ENCODE results near the gene MAP2K5.

The MAP2K5 gene

GRCh38 chr15:67813104-67813634 is 270.7 kb downstream of the MAP2K5 start:
- no peak for FAIRE-seq

- FAIRE-seq, result no peak
Measured at GRCh38 chr15:67815036-67815592, 272.6 kb downstream of the MAP2K5 start.

DNA sequence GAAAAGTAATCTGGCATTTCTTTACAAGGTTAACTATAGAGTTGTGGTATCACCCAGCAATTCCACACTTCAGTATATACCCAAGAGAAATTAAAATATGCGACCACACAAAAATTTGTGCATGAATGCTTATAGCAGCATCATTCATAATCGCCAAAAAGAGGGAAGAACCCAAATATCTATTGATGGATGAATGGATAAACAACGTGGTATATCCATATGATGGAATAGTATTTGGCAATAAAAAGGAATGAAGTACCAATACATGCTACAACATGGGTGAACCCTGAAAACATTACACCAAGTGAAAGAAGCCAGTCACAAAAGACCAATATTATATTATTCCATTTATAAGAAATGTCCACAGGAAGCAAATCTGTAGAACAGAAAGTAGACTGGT is 274.2 kb downstream of the MAP2K5 start:
- no peak for FAIRE-seq

GRCh38 chr15:67818464-67818863 is 276.0 kb downstream of the MAP2K5 start:
- FAIRE-seq, result no peak

- FAIRE-seq, result no peak
Measured at GRCh38 chr15:67819636-67820035, 277.1 kb downstream of the MAP2K5 start.

DNA sequence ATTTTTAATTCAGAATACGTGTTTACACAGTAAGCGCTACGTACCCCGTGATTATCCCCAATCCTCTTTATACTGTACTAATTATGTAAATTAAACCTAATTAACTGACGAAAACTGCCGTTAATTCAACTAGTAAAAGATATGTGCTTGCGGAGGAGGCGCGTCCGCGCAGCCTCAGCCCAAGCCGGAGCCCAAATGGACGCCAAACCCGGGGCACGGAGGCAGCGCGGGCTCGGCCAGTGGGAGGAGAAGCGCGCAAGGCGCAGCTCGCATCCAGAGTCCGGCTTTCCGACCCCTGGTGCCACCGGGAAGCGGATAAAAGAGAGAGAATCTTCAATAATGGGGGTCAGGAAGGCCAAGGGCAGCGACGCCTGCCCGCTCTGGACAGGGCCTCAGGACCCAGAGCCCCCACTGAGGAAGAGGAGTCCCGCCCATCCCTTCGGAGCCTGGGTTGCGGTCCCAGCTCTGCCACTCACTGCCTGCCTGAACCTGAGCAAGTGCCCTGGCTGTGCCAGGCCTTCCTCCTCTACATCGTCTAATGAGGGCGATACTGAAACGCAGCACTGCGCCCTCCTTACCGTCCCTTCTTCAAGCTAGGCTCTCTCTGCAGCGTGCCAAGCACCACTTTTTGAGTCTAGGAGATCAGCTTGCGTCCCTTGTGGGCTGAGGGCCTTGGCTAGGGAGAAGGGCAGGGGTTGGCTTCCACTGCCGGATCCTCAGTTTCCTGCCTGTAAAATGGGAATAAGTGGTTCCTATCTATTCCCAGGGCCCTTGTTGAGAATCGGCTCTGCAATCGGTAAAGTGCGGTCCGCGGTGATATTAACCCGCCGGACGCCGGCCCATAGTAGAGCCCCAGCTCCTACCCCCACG is 277.9 kb downstream of the MAP2K5 start:
- FAIRE-seq, result no peak

- no peak for FAIRE-seq
Measured at GRCh38 chr15:67820992-67821783, 278.7 kb downstream of the MAP2K5 start.

DNA sequence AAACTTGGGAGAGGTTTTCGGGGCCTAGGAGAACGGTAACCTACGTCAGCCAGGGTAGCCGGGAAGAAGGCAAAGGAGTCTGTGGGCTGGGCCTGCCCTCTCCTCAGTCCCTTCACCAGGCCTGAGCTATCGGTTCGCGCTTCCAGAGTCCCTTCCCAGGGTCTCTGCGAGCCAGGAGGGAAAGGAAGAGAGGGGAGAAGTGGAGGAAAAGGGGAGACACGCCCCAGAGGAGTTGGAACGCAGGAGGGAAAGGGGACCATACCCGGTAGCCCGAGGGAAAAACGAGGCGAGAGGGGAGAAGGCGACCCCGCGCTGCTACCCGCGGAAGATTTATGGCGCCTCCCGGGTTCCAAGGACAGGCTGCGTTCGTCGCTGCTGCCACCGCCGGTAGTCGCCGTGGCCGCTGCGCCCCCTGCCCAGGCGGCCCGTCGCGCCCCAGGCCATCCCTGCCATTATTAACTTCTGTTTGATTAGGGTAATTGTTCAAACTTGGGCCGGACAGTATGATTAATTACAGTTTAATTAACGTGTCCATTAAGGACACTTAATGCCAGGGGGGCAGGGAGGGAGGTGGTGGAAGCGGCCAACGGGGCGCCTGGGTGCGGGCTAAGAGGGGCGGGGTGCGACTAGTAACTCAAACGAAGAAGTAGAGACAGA is 279.4 kb downstream of the MAP2K5 start:
- FAIRE-seq, result no peak

GRCh38 chr15:67822537-67823313 is 280.2 kb downstream of the MAP2K5 start:
- FAIRE-seq, result no peak

DNA sequence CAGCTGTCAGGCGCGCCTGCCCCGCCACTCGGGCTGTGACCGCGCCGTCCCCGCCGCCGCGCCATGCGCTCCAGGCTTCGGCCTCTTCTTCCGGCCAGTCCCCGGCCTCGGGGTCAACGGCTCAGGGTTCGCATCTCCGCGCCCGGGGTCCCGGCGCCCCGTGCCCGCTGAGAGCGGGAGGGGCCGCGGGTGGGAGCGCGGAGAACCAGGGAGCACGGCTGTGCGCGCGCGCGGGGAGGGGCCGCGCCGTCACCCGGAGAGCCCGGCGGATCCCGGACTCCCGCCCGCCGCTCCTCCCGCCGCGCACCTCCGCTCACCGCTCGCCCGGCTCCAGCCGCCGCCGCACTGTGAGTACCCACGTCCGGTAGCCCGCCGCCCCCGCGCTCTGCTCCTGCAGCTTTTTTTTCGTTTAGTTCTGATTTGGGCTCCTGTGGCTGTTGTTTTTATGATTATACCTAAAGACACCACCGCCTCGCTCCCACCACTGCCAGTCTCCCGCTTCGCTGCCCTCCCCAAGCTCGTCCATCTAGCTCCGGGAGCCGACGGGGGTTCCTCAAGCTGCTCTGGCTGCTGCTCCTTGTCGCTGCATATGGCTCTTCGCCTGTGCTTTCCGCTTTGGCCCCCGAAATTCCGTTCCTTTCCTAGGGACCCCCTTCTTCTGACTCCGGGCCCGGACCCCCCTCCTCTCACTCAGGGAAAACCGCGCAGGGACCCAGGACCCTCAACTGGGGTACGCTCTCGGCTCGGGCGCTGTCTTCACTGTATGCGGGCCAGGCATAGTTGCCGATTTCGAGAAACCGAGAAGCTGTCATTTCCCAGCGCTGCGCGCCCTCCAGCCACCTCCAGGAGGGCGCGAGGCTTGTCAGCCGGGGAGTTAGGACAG is 281.1 kb downstream of the MAP2K5 start:
- no peak for FAIRE-seq

- no peak for FAIRE-seq
Measured at GRCh38 chr15:67824197-67824968, 281.9 kb downstream of the MAP2K5 start.

DNA sequence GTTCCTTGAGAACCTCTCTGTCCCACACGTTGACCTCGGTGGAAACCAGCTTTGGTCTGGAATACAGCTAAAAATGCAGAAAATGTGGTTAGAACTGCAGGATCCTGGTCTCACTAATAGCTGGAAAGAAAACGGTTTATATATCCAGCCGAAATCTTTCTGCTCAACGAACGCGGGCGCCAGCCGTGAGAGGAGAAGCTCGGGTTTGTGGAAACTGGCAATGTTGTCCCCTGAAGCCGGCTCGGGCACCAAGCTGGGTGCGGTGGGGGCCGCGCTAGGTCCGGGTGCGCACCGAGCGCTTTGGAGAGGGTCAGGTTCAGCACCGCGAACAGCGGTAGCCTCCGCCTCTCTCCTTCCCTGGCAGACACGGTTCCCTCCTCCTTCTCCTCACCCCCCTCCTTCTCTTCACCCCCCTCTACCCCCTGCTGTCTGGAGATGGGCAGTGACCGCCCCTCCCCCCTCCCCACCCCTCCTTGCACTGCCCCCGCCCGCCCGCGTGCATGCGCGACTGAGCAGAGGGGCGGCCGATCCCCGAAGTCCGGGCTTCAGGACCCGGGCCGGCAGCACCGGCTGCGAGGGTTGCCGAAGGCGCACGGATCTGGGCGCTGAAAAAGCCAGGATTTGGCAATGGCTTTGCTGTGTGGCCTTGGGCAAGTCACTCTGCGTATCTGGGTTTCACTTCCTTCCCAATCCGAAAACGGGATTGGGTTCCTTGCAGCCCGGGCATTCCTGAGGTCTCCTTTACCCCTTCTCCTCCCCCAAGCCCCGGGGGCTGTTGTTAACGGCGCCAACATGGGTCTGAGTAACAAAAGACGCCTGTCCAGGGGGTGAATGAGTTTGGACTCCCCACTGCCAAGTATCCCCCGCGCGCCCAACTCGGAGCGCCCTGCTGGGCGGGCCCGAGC is 282.7 kb downstream of the MAP2K5 start, which contains the start of gene SKOR1:
Gene SKOR1, plus strand, starts transcription at position 534 of the 905 bp plus-strand sequence. Its CDS starts 94 bp downstream, at position 628.
- no peak for FAIRE-seq

DNA sequence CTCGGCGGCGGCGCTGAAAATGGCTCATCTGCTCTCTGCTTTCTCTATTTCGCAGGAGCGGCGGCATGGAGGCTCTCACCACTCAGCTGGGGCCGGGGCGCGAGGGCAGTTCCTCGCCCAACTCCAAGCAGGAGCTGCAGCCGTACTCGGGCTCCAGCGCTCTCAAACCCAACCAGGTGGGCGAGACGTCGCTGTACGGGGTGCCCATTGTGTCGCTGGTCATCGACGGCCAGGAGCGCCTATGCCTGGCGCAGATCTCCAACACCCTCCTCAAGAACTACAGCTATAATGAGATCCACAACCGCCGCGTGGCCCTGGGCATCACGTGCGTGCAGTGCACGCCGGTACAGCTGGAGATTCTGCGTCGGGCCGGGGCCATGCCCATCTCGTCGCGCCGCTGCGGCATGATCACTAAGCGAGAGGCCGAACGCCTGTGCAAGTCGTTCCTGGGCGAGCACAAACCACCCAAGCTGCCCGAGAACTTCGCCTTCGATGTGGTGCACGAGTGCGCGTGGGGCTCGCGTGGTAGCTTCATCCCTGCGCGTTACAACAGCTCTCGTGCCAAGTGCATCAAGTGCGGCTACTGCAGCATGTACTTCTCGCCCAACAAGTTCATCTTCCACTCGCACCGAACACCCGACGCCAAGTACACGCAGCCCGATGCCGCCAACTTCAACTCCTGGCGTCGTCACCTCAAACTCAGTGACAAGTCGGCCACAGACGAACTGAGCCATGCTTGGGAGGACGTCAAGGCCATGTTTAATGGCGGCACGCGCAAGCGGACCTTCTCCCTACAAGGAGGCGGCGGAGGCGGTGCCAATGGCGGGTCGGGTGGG is 283.6 kb downstream of the MAP2K5 start:
- no peak for FAIRE-seq

- FAIRE-seq, result no peak
Measured at GRCh38 chr15:67826717-67827561, 284.4 kb downstream of the MAP2K5 start.

DNA sequence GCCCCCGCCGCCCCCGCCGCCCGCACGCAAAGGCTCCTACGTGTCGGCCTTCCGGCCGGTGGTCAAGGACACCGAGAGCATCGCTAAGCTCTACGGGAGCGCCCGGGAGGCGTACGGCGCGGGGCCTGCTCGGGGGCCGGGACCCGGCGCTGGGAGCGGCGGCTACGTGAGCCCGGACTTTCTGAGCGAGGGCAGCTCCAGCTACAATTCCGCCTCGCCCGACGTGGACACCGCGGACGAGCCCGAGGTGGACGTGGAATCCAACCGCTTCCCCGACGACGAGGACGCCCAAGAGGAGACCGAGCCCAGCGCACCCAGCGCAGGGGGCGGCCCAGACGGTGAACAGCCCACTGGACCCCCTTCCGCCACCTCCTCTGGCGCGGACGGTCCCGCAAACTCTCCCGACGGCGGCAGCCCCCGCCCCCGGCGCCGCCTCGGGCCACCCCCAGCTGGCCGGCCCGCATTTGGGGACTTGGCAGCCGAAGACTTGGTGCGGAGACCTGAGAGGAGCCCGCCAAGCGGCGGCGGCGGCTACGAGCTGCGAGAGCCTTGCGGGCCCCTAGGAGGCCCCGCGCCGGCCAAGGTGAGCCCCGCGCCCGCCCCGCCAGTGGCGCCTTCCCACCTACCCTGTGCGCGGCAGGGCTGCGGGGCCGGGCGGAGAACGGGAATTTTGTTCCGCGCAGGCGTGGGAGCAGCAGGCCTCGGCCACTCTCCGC is 285.2 kb downstream of the MAP2K5 start:
- FAIRE-seq, result no peak

GRCh38 chr15:67828278-67828968 is 285.9 kb downstream of the MAP2K5 start:
- no peak for FAIRE-seq
